IPS-18c (cell line): ENCODE measurements around the gene FAM83C.

ENCODE experiments used
- H3K4me3 ChIP-seq: 2 replicates; pipeline ENCODE4 v1.7.0; 2013; ENCODE audit warnings: low read depth, mild to moderate bottlenecking, low read length, moderate library complexity; ENCODE audit not compliant: insufficient read depth
- H3K9me3 ChIP-seq: one replicate; pipeline ENCODE4 v1.6.1; 2013; ENCODE audit warnings: mild to moderate bottlenecking, low read length, moderate library complexity; ENCODE audit not compliant: control insufficient read depth, insufficient read depth

Gene FAM83C

DNA sequence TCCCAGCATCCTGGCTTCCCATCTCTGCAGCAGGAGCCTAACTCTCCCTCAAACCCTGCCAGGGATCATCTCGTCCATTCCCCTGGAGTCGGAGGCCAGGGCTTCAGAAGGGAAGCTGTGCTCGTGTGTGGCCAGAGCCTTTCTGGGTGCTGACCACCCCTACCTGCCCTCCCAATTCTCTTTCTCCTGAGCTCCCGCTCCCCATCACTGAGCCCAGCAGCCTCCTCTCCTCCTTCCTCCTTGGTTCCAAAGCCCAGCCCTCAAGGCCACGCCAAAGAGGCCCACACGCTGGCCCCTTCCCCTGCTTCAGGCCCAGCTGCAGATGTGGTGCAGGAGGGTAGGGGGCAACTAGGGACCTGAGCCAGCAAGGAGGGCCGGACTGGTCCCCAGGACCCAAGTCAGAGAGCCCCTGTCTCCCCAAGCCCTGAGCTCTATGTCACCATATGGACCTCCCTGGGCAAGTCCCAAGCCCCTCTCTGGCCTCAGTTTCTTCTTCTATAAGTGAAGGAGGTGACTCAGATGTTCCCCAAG, 1.3 kb downstream of the FAM83C start:
- peaks cover 2% of the 10 kb centered on the region for H3K9me3 ChIP-seq

DNA sequence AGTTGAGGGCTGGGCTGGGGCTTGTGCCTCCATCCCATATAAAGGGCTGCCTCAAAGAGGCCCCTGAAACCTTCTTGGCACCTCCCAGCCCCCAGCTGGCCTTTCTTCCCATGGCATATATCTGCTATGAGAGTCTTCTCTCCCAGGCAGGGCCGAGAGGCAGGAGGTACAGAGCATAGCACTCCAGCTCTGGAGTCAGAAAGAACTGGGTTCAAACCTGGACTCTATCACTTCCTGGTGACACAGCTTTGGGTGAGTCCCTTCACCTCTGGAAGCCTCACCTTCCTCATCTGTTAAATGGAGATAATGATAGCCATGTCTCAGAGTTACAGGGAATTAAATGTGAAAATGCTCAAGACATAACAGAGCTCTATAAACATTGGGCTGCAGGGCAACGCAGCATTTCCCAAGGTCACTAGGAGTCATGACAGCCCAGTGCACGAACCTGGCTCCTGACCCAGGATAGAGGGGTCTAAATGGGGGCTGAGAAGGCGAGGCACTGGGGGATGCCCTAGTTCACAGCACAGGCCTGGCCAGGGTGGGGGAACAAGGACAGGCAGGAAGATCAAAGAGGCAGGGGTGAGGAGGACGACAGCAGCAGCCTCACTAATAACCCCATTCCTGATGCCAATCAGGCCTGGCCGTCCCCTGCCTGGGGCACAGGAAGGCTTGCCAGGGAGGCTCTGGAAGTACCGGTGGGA, 1.9 kb downstream of the FAM83C start:
- Histone ChIP-seq H3K4me3 (no peak overlapping the region), H3K9me3 (peaks cover 2% of the 10 kb centered on the region)

More for the DNA sequence above, 1.3 kb downstream of the FAM83C start:
- H3K4me3 ChIP-seq: no peak overlapping the region

DNA sequence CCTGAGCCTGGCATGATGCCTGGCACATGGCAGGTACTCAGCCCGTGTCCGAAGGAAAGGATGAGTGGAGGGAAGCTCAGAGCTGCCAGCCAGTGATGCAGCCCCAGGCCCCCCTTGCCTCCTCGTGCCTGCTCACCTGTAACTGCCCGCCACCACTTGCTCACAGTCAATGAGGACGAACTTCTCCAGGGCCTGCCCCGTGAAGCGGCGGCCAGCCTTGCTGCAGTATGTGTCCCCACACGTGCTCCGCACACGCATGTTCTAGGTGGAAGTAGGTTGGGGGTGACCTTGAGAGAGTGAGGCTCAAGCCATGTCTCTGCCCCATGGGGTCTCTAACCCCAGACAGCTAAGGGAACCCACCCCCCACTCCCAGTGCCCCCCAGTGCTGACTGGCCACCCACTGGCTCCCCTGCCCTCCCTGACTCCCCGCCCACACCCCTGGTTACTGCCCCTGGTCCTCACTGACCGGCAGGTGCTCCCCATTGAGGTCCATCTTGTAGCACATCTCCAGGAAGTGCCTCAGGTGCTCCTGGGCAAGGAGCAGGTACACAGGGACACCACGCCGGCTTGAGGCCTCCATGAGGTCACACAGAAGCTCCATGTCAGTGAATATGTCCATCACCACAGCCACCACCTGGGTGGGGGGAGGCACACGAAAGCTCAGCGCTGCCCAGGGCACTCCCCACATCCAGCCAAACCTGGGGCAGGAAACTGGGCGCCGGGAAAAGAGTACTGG, 3.7 kb downstream of the FAM83C start:
- peaks cover 2% of the 10 kb centered on the region for H3K9me3 ChIP-seq

DNA sequence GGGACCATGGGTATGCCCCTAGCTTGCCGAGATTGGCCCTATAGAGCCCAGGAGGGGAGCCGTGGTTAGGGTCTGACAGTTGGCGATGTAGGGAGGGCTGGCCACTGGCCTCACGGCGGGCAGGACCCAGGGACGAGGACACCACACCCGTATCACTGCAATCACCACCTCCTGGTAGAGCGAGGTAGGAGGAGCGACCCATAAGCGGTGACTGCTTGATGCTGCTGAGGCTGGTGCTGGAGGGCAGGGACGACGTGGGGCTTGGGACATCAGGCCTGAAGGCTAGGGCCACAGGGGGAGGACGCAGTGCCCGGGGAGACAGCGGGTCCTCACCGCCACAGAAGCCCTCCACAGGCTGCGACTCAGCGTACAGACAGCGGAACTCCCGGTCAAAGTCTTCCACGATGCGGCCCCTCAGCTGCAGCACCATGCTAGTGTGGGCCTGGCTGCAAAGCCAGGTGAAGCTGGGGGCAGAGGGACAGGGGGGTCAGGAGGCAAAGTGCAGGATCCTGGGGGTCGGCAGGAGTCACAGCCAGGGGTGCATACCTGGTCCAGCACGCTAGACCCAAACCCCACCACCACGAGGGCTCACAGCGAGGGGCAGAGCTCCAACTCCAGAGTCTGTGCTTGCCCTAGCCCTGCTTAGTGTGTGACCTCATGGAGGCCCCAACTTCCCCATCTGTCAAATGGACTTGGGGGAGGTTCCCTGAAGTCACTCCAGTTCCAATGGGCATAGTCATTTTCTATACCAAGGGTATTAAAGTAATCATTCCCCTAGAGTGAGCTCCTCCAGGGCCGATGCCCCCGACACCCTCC, 4.5 kb downstream of the FAM83C start:
- Histone ChIP-seq H3K4me3 (no peak overlapping the region), H3K9me3 (peaks cover 2% of the 10 kb centered on the region)

More for the DNA sequence above, 3.7 kb downstream of the FAM83C start:
- H3K4me3 ChIP-seq: no peak overlapping the region

DNA sequence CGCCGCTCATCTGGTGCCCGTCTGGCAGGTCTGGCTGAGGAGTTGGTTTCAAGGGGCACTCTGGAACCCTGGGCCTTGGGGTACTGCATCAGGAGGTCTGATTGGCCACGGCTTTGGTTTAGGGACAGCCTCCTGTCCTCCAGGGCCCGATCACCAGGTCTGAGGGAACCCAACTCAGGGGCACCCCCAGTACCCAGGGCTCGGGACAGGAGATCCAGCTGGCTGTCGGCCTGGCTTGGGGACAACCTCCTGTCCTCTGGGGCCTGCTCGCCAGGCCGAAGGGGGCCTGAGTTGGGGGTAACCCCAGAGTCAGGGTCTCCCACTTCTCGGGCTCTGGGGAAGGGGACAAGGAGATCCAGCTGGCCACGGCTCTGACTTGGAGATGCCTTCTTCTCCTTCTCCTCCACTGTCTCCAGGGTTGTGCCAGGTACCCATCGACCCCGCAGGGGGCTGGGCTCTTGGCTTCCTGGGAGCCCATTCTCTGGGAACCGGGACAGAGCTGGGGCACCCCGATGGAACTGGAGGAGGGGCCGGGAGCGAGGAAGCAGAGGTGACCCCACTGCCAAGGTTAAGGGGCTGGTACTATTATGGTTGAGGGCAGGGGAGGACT, 5.2 kb downstream of the FAM83C start:
- Histone ChIP-seq H3K9me3 (no peaks in the 10 kb centered on the region), H3K4me3 (no peak overlapping the region)

DNA sequence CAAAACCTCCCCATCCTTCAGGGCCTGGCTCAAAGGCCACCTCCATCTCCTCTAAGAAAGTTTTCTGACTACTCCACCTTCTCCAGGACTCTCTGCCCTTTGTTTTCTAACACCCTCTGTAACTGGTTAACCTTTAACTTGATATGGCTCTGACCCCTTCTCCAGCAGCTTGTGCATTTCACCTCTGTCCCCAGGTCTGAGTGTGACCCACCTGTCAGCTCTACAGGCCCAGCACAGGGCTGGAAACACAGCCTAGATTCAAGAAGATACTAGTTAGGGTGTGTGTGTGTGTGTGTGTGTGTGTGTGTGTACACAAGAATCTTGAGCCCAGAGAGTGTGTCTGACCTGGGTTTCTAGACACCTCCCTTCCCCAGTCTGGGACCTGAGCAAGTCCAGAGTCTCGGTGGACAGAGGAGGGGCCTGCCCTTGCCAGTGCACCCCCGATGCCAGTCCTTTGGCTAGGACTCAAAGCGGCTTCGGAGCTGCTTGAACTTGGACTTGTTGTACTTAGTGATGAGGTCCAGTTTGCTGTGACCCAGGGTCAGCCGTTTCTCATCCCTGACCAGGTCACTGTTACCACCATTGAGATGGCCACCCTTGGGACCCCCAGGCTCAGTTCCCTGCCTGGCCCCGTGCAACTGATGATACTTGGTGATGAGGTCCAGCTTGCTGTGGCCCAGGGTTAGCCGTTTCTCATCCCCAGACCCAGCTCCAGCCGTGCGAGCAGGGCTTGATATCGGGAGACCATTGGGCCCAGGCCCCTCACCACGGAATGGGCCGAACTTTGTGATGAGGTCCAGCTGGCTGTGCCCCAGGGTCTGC, 5.9 kb downstream of the FAM83C start:
- Histone ChIP-seq H3K9me3 (no peaks in the 10 kb centered on the region), H3K4me3 (no peak overlapping the region)

DNA sequence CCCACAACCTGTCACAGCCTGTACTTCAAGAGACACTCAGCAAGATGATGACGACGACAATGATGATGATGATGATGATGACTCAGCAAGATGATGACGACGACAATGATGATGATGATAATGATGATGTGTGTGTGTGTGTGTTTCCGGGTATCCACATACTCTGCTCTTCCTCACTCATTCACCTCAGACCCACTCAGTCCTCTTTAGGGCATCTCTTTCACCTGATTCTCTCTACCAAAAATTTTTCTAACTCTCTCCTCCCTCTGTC, 6.5 kb downstream of the FAM83C start:
- no peak overlapping the region for H3K4me3 ChIP-seq
- H3K9me3 ChIP-seq: no peaks in the 10 kb centered on the region

DNA sequence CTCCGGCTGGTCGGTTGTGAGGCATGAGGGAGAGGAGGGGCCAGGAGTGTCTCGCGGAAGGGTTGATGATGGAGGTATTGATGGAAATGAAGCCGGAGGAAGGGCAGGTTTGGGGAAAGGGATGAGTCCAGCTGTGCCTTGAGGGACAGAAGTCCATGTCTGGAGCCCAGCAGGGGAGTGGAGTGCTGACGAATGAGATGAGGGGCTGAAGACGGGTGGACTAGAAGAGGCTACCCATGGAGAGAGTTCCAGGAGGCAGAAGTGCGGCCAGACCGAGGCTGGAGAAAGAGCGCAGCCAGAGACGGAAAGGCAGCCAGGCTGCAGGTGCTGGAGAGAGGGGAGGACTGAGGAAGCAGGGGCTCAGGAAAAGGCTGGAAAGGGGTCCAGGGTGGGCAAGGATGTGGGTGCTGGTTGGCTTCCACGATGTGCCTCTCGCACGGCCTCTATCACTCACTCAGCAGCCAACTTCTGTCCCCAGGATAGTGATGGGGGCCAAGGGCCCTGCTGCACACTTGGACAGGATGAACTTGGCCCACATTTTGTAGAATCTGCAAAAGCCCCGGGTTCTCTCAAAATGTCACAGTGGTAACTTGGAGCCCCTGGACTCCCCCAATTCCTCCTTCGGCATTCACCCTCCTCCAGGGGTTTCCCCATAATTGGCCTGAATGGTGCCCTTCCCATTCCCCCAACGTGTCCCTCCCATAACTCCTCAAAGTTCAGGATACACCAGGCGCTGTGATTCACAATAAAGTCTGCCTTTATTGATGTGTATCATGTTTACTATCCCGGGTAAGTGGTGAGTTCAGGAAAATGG, 7.0 kb downstream of the FAM83C start:
- Histone ChIP-seq H3K4me3 (peak overlapping the region; percentile 97), H3K9me3 (no peaks in the 10 kb centered on the region)

DNA sequence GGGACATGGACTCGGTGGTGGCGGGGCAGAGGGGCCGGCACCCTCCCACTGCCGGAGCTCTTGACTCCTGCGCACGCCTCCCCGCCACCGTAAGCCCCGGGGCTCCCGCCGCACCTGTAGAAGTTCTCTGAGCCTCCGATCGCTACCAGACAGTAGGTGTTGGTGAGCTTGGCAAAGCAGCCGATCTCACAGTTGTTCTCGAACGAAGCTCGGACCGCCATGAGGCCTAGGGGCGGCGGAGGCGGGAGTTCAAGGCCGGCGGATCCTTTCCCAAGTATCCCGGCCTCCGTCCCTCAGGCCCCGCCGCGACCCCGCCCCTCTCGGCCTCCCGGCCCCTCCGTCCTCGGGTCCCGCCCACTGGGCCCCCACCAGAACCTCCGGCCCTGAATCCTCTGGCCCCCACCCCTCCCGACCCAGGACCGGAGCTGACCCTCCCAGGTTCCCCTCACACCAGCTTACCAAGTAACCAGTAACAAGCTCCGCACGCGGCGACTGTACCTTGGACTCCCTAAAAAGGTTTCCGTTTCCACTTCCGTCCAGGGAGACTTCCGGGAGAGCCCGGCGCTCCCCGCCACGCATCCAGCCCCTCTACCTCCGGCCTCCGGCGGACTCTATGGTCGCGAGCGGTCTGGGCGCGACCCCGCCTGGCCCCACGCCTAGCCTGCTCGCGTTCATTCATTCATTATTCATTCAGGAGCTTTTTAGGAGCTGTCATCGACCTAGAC, 7.8 kb downstream of the FAM83C start, which contains the start of gene EIF6:
Gene EIF6, minus strand, starts transcription at position 506 of the 725 bp plus-strand sequence. Its CDS starts 285 bp downstream, at position 221.
- H3K4me3 ChIP-seq: peak within 1 kb of the TSS; percentile 97
- no peaks in the 10 kb centered on the region for H3K9me3 ChIP-seq

DNA sequence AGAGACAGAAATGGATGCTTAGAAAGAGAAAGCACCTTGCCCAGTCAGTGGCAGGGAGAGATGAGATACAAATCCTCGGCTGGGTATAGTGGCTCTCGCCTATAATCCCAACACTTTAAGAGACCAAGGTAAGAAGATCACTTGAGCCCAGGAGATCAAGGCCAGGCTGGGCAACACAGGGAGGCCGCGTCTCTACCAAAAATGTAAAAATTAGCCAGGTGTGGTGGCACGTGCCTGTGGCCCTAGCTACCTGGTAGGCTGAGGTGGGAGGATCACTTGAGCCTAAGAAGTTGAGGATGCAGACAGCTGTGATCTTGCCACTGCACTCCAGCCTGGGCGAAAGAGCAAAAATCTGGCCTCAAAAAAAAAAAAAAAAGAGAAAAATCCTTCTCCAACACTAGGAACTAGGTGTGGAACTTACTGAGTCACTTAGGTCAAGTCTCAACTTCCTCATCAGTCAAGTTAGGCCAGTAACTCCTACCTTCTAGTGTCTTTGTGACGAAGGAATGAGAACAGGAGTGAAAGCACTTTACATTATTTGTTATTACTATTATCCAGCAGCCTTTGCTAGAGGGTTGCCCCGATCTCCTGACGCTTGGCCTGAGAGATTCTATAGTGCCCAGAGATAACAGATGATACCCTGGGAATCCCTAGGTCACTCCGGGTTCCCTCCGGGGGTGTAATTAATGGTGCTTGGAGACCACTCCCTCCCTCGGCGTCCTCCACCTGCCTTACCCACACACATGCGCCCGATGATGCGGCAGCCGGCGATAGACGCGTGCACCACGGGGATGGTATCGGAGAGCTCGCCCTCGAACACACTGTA, 8.6 kb downstream of the FAM83C start:
- H3K9me3 ChIP-seq: peaks cover 3% of the 10 kb centered on the region

DNA sequence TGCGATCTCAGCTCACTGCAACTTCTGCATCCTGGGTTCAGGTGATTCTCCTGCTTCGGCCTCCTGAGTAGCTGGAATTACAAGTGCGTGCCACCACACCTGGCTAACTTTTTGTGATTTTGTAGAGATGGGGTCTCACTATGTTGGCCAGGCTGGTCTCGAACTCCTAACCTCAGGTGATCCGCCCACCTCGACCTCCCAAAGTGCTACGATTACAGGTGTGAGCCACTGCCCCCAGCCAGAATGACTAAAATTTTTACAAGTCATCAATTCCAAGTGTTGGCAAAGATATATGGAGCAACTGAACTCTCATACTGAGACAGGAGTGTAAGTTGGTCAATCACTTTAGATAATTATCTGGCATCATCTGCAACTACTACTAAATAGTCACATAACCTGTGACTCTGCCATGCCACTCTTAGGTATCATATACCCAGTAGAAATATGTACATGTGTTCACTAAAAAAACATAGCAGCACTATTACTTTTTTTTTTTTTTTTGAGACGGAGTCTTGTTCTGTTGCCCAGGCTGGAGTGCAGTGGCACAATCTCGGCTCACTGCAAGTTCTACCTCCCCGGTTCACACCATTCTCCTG, 10.6 kb downstream of the FAM83C start:
- no peak overlapping the region for H3K4me3 ChIP-seq
- H3K9me3 ChIP-seq: peaks cover 3% of the 10 kb centered on the region

More for the DNA sequence above, 8.6 kb downstream of the FAM83C start:
- H3K4me3 ChIP-seq: peak overlapping the region; percentile 97

DNA sequence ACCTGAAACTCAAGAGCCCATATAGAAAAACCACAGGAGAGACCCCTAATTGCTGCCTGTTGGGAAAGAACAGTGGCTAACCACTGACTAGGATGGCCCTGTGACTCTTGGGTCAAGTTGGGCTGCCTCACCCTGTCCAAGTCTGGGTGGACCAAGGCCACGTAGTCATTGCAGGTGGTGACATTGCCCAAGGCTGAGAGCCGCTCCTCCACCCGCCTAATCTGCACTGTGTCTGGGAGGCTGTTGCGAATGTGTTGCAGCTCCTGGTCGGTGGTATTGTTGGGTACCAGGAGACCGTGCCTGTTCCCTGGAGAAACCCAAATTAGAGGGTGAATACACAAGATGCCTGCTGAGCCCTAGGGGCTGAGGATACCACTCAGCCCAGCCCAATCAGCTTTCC, 11.7 kb downstream of the FAM83C start:
- Histone ChIP-seq H3K4me3 (no peak overlapping the region), H3K9me3 (peaks cover 3% of the 10 kb centered on the region)

DNA sequence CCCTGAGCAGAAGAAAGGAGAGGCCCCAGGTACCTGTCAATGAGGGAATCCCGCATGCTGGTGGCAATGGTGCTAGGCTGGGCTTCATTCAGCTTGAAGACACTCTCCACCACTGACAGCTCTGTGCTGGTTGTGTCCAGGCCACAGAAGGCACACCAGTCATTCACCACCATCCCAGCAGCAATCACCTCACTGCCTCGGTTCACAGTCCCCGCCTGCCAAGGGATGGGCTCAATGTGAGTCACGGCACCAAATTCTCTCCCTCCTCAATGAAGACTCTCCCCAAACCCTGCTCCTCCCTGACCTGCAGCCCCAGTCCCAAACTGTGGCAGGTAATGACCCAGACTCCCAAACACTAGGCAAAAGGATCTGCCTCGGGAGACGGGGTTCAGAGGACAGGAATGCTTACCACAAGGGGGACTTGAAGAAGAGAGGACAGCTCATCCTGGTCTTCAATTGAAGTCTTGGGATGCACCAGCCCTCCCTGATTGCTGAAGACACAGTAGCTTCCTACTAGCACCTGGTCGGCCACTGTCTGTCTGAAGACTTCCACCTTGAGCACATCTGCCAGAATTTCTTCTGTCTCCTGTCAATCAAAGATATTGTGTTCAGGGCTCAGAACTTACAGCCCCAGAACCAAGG, 12.6 kb downstream of the FAM83C start:
- Histone ChIP-seq H3K9me3 (peaks cover 3% of the 10 kb centered on the region), H3K4me3 (no peak overlapping the region)

DNA sequence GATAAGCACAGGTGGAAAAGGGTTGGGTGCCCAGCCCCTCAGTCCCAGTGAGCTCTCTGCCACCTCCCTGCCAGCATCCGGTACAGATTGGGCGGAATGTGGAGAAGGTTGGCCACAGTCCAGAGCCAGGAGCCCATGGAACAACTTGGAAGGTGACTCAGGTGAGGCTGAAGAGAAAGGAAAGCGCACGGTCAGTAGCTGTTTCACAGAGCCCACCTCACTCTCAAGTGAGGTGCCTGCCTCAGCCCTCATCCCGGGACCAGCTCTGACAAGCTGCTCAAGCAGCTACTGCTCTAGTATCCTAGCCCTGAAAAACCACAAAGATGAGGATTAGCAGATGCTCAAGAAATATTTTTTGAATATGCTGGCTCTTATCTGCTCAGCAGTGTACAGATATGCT, 13.2 kb downstream of the FAM83C start:
- peaks cover 3% of the 10 kb centered on the region for H3K9me3 ChIP-seq
- no peak overlapping the region for H3K4me3 ChIP-seq
